ENCODE results near the gene HRK.

The HRK gene

DNA sequence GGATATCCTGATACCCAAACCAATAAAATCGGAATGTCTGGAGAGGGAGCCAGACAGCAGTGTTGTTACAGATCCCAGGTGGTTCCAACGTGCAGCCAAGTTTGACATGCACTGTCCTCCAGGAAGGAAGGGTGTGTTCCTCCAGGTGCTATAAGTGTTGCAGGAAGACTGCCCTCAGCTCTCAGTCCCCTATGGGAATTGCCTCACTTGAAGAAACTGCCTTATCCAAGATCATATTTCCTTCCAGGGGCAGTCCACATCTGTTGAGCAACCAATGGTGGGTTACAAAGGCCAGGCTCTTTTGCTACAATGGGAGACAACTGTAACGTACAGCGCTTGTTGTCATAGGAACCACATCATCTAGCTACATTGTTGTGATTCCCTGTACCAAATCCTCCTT is 16.2 kb upstream of the HRK start:
- DNase-seq (ENCODE audit: low spot score): no peak

DNA sequence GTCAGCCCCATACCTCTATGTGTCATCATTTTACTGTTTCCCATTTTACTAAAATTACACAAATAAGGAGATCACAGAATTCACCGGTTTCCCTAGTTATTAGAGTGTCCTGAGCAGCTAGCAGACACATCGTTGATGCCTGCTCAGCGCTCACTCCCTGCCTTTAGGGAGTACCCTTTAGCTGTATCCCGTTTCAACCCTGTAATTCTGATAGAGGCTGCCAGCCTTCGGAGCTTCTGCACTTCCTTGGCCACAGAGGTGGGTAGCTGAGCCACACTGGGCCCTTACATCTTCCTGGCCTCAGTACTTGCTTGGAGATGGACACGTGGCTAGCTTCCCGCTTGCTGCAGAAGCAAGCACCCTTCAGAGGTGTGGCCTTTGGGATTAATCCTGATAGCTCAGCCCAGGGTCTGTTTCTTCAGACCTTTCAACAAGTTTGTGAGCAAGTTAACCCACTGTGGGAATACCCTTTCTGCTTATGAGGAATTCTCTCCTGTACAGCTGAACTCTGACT is 15.2 kb upstream of the HRK start:
- DNase-seq (ENCODE audit: low spot score): no peak

- DNase-seq (ENCODE audit: low spot score): no peak
These were observed 13.7 kb upstream of the HRK start for GRCh38 chr12:116894913-116895312.

DNA sequence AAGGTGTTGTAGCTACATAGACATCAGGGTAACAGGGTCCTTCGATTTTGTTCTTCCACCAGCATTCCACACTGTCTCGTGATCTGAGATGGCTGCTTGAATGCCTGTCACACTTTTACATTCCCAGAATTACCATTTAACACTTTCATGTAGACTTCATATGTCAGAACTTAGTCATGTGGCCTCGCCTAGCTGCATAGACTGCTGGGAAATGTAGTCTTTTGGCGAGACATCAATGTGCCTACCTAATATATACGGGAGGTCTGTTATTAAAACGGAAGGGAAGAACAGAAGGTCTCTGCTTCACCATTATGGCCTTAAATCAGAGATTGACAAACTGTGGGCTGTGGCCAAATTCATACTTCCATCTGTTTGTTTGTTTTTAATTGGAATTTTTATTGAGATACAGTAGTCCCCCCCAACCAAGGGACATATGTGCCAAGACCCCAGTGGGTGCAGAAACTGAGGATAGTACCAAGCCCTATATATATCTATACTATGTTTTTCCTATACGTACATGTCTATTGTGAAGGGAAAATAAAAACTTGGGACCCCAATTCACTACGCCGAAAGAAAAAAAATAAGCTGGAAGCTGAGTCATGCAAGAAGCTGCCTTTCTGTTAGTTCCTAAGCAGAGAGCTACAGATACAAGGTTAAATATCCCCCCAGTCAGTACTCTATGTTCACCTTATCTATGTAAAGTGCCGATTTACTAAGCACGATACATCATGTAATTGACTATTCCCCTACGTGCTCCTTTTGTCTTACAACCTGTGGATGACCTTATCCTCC is 11.3 kb upstream of the HRK start:
- DNase-seq (ENCODE audit: low spot score): no peak

DNA sequence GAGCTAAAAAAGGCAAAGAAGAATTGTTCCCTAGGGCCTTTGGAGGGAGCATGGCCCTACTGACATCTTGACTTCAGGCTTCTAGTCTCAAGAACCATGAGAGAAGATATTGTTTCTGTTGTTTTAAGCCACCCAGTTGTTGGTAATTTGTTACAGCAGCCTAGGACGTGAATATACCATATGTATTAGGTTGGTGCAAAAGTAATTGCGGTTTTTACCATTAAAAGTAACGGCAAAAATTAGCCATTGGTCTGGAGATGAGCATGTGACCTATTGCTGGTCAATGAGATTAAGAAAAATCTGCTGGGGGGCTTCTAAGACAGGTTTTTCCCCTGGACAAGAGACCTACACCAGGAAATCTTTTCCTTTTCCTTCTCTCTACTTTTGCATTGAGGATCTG is 9.8 kb upstream of the HRK start:
- no peak for DNase-seq (ENCODE audit: low spot score)

GRCh38 chr12:116890330-116890729 is 9.1 kb upstream of the HRK start:
- DNase-seq (ENCODE audit: low spot score): no peak

GRCh38 chr12:116887897-116888296 is 6.7 kb upstream of the HRK start:
- no peak for DNase-seq (ENCODE audit: low spot score)

GRCh38 chr12:116887244-116887643 is 6.0 kb upstream of the HRK start:
- no peak for DNase-seq (ENCODE audit: low spot score)

- no peak for DNase-seq (ENCODE audit: low spot score)
These were observed 4.2 kb upstream of the HRK start for GRCh38 chr12:116885491-116885890.

- no peak for DNase-seq (ENCODE audit: low spot score)
These were observed 3.6 kb upstream of the HRK start for GRCh38 chr12:116884871-116885270.

GRCh38 chr12:116882742-116883141 is 1.5 kb upstream of the HRK start:
- no peak for DNase-seq (ENCODE audit: low spot score)

DNA sequence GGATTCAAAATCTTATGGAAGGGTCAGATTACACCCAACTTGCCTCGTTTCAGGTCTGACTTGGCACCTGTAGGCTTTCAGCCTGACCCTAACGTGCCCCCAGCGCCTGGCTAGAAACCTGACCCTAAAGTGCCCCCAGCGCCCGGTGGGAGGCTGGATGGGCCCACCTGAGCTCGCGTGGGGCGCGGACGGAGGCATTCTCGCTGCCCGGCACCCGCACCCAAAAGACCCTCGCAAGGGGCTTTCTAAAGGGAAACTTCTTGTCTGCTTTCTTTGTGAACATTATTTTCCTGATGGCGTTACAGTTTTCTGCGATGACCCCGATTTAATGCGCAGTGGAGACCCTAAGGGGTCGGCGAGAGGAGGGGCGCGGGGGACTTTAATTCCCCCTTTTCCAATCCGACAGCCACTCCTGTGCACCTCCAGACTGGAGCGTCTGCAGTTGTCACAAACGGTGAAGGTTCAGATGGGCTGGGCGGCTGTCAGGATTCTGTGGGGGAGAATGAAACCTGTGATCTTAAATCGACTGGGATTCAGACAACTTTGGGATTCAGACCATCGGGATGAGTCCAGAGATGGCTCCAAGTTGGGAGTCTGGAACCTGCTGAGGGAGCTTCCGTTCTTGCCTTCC is 751 bp upstream of the HRK start:
- no peak for DNase-seq (ENCODE audit: low spot score)

- DNase-seq (ENCODE audit: low spot score): peak; percentile 72
These were observed 370 bp downstream of the HRK start for GRCh38 chr12:116880817-116881324.

DNA sequence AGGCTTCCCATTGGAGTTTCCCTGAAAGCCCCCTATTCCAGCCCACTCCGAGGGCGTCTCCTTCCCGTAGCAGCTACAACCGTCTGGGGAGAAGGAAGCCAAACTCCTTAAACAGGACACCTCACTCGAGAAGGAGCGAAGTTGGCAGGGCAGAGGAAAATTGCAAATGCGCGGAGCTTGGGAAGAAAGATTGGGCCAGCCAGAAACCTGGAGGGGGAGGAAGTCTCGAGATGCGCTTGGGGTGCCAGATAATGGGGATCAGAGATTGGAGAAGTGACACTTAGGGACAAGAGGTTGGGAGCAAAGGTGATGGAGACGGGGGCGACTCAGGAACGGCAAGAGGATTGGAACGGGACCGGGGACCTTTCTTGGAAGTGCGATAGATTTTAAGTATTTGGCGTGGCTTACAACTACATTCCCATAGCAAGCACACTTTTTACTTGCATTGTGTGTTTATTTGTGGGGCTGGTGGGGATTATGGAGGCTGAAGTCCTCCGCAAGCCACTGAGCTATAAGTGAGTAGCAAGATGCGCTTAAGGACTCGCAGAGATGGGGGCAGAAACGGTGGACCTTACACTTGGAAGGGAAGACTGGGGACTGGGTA is 926 bp downstream of the HRK start:
- DNase-seq (ENCODE audit: low spot score): no peak

DNA sequence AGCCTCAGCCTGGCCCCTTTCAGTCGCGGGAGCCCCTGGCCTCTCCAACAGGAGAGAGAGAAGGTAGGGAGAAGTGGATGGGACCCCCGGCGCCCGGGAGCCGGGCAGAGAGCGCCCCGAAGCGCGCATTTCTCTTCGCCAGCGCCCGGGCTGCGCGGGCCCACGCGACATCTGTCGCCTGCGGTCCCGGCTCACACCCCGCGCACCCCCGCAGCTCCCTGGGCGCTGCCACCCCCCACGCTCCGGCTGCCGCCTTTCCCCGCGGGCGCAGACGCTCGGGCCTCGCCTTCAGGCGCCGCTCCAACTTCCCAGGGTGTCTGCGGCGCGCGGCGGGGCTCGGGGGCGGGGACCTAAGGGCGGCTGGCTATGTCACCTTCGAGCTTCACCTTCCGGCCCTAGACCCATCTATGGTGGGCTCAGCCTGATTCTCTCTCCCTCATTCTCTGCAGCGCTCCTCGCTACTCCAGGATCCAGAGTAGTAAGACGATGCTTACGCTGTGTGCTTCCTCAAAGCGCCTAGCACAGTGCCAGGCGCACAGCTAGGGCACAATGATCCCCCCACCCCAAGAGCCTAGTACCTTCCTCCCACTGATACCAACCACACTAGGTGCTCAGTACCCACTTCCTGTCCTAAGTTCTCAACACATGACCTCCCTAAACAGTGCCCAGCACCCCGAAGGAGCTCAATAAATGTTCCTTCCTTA is 1.6 kb downstream of the HRK start:
- DNase-seq (ENCODE audit: low spot score): peak; percentile 36

- DNase-seq (ENCODE audit: low spot score): peak; percentile 40
These were observed 2.4 kb downstream of the HRK start for GRCh38 chr12:116878567-116879508.

GRCh38 chr12:116876151-116876869 is 4.9 kb downstream of the HRK start:
- no peak for DNase-seq (ENCODE audit: low spot score)

- no peak for DNase-seq (ENCODE audit: low spot score)
These were observed 6.8 kb downstream of the HRK start for GRCh38 chr12:116874324-116874995.

GRCh38 chr12:116870306-116870705 is 10.9 kb downstream of the HRK start:
- no peak for DNase-seq (ENCODE audit: low spot score)

- DNase-seq (ENCODE audit: low spot score): no peak
These were observed 13.7 kb downstream of the HRK start for GRCh38 chr12:116867523-116867922.

All from LoVo (cell line).